ENCODE results near the gene SPINK8. TPM values are rescaled to one million over a fixed set of nuclear protein-coding genes. Genes with fewer than 3 reads are reported as not detected.

SPINK8 gene
- total RNA-seq, 1 experiment from 2014 or later: not detected

DNA sequence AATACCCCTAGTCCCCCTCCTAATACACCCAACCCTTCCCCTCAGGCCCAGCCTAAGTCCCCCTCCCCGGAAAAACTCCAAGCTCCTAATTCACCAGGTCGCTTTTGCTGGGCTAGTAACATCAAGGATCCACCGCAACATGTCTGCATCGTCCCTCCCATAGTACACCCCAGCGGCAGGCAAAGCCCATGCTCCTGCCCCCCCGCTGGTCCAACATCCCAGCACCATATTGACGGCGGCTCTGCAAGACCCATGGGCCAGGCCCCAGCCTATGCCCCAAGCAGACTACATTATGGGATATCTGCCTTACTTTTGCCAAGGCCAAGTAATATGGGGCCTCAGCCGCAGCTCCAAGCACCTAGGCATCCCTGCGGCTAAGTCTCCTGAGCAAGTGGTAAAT, 59.0 kb downstream of the SPINK8 start:
- no peak overlapping the region for H3K4me3 ChIP-seq (ENCODE audit: low read length)
- no peaks in the 10 kb centered on the region for H4K20me1 ChIP-seq (ENCODE audit: low read length)
- H3K9me2 ChIP-seq (replicated peaks; ENCODE audit: low read length): no peaks in the 10 kb centered on the region
- ATAC-seq (no peak), DNase-seq (no peak)
- H2AFZ ChIP-seq (ENCODE audit: low read length): no peak overlapping the region
- H3K27ac ChIP-seq (ENCODE audit: low read length): no peak overlapping the region
- no peaks in the 10 kb centered on the region for H3K79me2 ChIP-seq (ENCODE audit: low read length)
- CTCF ChIA-PET: interaction anchor here (1.5 to 3.6 kb wide), 3 partner anchors 126 to 162 kb away, joined by 13 to 69 read pairs (median 44); no protein-coding TSS in a partner anchor
- intact Hi-C loops (cut with micrococcal nuclease): no loop called here
- H3K36me3 ChIP-seq (ENCODE audit: low read depth, low read length): no peaks in the 10 kb centered on the region
- H3K27me3 ChIP-seq (ENCODE audit: low read length): no peaks in the 10 kb centered on the region
- POLR2A ChIA-PET (ENCODE audit: unreplicated experiment): no interaction called here
- peaks cover 14% of the 10 kb centered on the region for H3K4me1 ChIP-seq (ENCODE audit: insufficient read depth, low read length)
- no peak overlapping the region for H3K4me2 ChIP-seq (ENCODE audit: low read length)
- no peaks in the 10 kb centered on the region for H3K9me3 ChIP-seq (ENCODE audit: low read length)
- H3K9ac ChIP-seq (ENCODE audit: low read length): no peak overlapping the region
- H3F3A ChIP-seq (ENCODE audit: low read length, unreplicated experiment): no peaks in the 10 kb centered on the region
- TF ChIP-seq EZH2 (IDR thresholded peaks at IDR 0.05; ENCODE audit: low read length, unreplicated experiment) (no peak), EZH2phosphoT487 (IDR thresholded peaks at IDR 0.05; ENCODE audit: borderline replicate concordance, low read length) (no peak)
- TF ChIP-seq, protein P1, sequence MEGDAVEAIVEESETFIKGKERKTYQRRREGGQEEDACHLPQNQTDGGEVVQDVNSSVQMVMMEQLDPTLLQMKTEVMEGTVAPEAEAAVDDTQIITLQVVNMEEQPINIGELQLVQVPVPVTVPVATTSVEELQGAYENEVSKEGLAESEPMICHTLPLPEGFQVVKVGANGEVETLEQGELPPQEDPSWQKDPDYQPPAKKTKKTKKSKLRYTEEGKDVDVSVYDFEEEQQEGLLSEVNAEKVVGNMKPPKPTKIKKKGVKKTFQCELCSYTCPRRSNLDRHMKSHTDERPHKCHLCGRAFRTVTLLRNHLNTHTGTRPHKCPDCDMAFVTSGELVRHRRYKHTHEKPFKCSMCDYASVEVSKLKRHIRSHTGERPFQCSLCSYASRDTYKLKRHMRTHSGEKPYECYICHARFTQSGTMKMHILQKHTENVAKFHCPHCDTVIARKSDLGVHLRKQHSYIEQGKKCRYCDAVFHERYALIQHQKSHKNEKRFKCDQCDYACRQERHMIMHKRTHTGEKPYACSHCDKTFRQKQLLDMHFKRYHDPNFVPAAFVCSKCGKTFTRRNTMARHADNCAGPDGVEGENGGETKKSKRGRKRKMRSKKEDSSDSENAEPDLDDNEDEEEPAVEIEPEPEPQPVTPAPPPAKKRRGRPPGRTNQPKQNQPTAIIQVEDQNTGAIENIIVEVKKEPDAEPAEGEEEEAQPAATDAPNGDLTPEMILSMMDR (conservative IDR thresholded peaks at IDR 0.05; ENCODE audit: low read depth, low read length): no peak
- no TSS peak for BruUV-seq (replicated peaks)

DNA sequence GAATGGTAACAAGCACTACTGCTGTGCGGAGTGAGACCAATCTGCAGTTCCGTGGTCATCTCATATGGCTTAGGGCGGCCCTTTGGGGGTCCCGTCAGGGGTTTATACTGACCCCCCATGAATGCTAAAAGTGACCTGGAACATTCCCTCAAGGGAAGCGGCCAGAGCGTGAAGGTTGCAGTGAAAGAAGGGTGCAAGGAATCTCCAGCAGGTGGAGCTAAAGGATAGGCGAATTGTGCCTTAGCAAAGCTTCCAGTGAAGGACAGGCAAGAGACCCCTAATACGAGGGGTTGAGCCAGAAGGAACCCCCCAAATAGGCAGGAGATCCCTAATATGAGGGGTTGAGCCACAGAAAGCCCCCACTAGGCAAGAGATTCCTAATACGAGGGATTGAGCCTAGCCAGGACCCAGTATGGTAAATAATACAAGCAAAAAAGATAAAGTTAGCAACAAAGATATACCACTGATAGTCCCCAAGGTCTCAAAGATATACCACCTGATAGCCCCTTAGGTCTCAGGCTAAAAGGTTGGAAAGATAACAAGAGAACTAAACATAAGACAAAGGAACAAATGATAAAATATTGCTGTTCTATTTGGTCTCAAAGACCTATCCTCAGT, 59.8 kb downstream of the SPINK8 start:
- Histone ChIP-seq H3K79me2 (ENCODE audit: low read length) (no peaks in the 10 kb centered on the region), H4K20me1 (ENCODE audit: low read length) (no peaks in the 10 kb centered on the region), H3K27ac (ENCODE audit: low read length) (no peak overlapping the region), H3K9me3 (ENCODE audit: low read length) (no peaks in the 10 kb centered on the region), H2AFZ (ENCODE audit: low read length) (no peak overlapping the region), H3K4me3 (ENCODE audit: low read length) (no peak overlapping the region), H3K4me2 (ENCODE audit: low read length) (no peak overlapping the region), H3K27me3 (ENCODE audit: low read length) (no peaks in the 10 kb centered on the region), H3K9ac (ENCODE audit: low read length) (no peak overlapping the region), H3K9me2 (replicated peaks; ENCODE audit: low read length) (no peaks in the 10 kb centered on the region), H3K36me3 (ENCODE audit: low read depth, low read length) (no peaks in the 10 kb centered on the region), H3F3A (ENCODE audit: low read length, unreplicated experiment) (peaks cover 5% of the 10 kb centered on the region), H3K4me1 (ENCODE audit: insufficient read depth, low read length) (peaks cover 21% of the 10 kb centered on the region)
- ATAC-seq: peak; percentile 53
- TF ChIP-seq, protein P1 (conservative IDR thresholded peaks at IDR 0.05; ENCODE audit: low read depth, low read length): peak; percentile 88
- TF ChIP-seq EZH2 (IDR thresholded peaks at IDR 0.05; ENCODE audit: low read length, unreplicated experiment) (no peak), EZH2phosphoT487 (IDR thresholded peaks at IDR 0.05; ENCODE audit: borderline replicate concordance, low read length) (no peak)
- BruUV-seq (replicated peaks): no TSS peak
- DNase-seq: peak; percentile 83
- intact Hi-C loops (cut with micrococcal nuclease): loop anchor here (1.0 kb wide), 3 partner anchors 128 to 275 kb away; no protein-coding TSS in a partner anchor
- ChIA-PET CTCF (interaction anchor here (0.6 to 3.6 kb wide), 4 partner anchors 127 to 166 kb away, joined by 3 to 69 read pairs (median 10); partner anchors contain the start of genes CCDC51 and TMA7), POLR2A (ENCODE audit: unreplicated experiment) (interaction anchor here (0.6 kb wide), 1 partner anchor 173 kb away, joined by 3 read pairs; the partner anchor contains the start of gene ATRIP)
